GM18951 (cell line): ENCODE results near the gene PABPN1L.

Experiments used
- POLR2A ChIP-seq: IDR thresholded peaks from 4 replicates; pipeline ENCODE4 v1.6.1; 2011; ENCODE audit warnings: mild to moderate bottlenecking; ENCODE audit not compliant: insufficient read length, insufficient read depth; ENCODE audit errors: extremely low read depth
- in situ Hi-C: fragments of 300-500 bp; cut with MboI; formaldehyde crosslinking; loops from one replicate; pipeline ENCODE4 v1.12.0; 2022; ENCODE audit warnings: low sequenced_read_pairs, mixed read lengths, inconsistent platforms; ENCODE audit not compliant: unreplicated experiment

Gene PABPN1L

GRCh38 chr16:88839745-88840599 lies 26.5 kb downstream of the PABPN1L start:
- in situ Hi-C loops, result no loop called here
- TF ChIP-seq POLR2A, result no peak

- in situ Hi-C loops, result no loop called here
- TF ChIP-seq POLR2A, result no peak
Observed at GRCh38 chr16:88839026-88839529, 27.4 kb downstream of the PABPN1L start.

- no peak for TF ChIP-seq POLR2A
- in situ Hi-C loops, result no loop called here
Observed at GRCh38 chr16:88838566-88838965, 27.9 kb downstream of the PABPN1L start.

- TF ChIP-seq POLR2A, result no peak
- in situ Hi-C loops, result no loop called here
Observed at GRCh38 chr16:88837806-88838205, 28.7 kb downstream of the PABPN1L start.

DNA sequence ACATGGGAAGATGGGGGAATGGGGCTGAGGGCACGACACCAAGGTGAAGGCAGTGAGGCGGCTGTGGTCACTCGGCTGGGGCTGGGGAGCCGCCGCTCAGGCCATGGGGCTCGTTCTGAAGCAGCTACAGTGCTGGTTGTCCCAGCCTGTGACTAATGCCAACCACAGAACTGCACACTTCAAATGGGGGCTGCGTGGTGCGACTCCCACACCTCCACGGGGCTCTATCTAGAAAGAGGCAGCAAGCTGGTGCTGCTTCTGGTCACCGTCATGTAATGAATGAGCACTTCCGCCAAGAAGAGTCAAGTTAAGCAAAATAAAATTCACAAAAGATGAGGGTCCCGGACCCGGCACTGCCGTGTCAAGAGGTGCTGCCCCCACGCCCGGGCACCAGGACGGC lies 29.7 kb downstream of the PABPN1L start:
- in situ Hi-C loops, result no loop called here
- TF ChIP-seq POLR2A, result no peak

GRCh38 chr16:88835818-88836217 lies 30.6 kb downstream of the PABPN1L start:
- in situ Hi-C loops, result no loop called here
- TF ChIP-seq POLR2A, result no peak

DNA sequence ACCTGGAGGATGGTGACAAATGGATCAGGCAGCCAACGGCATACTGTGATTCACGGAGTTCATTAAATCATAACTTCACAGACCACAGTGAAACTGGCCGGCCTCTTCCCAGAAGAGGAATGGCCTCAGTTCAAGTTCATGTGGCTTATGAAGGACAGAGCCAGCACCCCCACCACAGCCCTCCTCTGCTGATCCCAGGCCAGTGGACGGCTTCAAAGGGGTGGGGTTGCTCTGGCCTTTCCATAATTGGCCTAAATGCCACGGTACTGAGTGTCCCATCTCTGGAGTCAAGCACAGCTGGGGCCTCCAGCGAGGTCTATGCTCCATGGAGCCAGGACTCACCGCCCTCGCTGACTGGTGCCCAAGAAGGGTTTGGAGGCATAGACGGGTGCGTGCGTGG lies 31.1 kb downstream of the PABPN1L start:
- in situ Hi-C loops, result no loop called here
- TF ChIP-seq POLR2A, result no peak

DNA sequence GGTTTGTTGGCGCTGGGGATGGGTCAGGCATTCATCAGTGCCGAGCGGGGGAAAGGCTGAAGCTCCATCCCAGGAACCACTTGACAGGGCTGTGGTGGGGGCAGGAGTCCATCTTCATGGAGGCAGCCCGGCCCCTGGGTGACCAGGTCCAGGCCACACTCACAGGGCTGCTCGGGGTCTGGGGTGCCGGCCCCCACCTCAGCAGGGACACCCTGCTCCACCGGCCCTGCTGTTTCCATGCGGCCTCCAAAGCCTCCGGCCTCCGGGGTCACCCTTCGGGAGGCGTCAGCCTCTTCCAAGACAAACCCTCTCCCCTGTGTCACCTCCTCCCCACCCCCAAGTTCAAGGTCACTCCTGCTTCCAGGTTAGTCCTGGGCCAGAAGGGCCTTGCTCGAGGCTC lies 31.8 kb downstream of the PABPN1L start:
- TF ChIP-seq POLR2A, result no peak
- in situ Hi-C loops, result no loop called here

- no peak for TF ChIP-seq POLR2A
- in situ Hi-C loops, result no loop called here
Observed at GRCh38 chr16:88833086-88833485, 33.4 kb downstream of the PABPN1L start.

DNA sequence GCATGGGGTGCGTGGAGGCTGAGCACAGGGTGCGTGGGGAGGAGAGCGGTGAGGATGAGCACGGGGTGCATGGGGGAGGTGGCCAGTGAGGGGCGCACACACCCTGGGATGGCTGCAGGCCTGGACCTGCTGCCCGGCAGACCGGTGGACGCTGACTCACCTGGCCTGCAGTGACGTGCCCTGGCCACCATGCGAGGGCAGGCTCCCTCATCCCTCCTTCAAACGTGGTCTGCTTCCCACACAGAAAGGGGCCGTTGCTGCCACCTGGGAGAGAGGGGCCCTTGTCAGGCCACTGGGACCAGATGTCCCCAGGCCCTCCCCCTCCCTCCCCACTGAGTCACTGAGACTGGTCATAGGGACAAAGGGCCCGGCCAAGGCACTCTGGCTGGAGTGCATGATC lies 34.6 kb downstream of the PABPN1L start:
- in situ Hi-C loops, result no loop called here
- TF ChIP-seq POLR2A, result no peak

- in situ Hi-C loops, result no loop called here
- no peak for TF ChIP-seq POLR2A
Observed at GRCh38 chr16:88830783-88831182, 35.7 kb downstream of the PABPN1L start.

DNA sequence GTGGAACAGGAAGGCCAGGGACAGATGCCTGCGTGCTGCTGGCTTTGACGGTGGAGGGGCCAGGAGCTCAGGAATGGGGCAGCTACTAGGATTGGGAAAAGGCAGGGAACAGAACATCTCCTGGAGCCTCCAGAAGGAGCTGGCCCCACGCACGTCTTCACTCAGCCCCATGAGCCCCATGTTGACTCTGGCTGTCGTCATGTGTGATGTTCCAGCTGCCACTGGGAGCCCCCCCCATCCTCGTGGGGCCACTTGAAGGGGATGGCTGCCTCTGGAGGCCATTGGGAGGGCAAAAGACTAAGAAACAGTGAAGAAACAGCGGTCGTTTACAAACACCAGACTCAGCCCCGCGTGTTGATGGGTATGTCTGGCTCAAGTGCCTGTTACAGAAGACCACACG lies 36.2 kb downstream of the PABPN1L start:
- TF ChIP-seq POLR2A, result no peak
- in situ Hi-C loops, result no loop called here

- no peak for TF ChIP-seq POLR2A
- in situ Hi-C loops, result no loop called here
Observed at GRCh38 chr16:88828711-88829110, 37.7 kb downstream of the PABPN1L start.

DNA sequence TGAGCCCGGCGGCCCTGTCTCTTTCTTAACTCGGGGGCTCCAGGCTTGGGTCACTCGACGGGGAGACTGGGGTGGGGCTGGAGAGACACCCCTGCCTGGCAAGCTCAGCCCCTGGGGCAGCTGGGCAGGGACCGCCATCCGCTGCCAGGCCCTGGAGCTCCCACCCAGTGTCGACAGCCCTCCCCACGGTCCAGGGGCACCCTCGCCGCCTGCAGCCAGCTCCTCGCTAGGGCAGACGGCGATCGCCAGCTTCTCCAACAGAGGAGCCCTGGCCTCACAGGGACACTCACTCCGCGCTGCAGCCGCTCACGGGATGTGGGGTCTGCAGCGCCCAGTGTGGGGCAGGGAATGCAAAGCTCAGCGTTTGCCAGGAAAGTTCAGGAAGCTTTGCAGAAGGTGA lies 38.7 kb downstream of the PABPN1L start:
- TF ChIP-seq POLR2A, result no peak
- in situ Hi-C loops, result no loop called here

GRCh38 chr16:88826070-88826840 lies 40.2 kb downstream of the PABPN1L start:
- in situ Hi-C loops, result no loop called here

More at GRCh38 chr16:88826070-88826840, 40.2 kb downstream of the PABPN1L start:
- no peak for TF ChIP-seq POLR2A
